HEK293 (cell line): ENCODE measurements around the gene PCBP4.

ENCODE experiments used
- ELK4 ChIP-seq: IDR thresholded peaks from 2 replicates; pipeline ENCODE4 v1.6.1; 2011; ENCODE audit warnings: mild to moderate bottlenecking, low read depth, low read length, borderline replicate concordance
- GLI2 ChIP-seq: fragments of 450-650 bp; formaldehyde crosslinking; IDR thresholded peaks from 2 replicates; pipeline ENCODE4; 2017; ENCODE audit warnings: missing biosample characterization, missing genetic modification characterization, low read depth, borderline replicate concordance
- KLF1 ChIP-seq: fragments of 450-650 bp; formaldehyde crosslinking; IDR thresholded peaks from 2 replicates; pipeline ENCODE4 v1.5.1; 2016; ENCODE audit warnings: missing biosample characterization, missing genetic modification characterization
- KLF9 ChIP-seq: fragments of 450-650 bp; formaldehyde crosslinking; IDR thresholded peaks from 2 replicates; pipeline ENCODE4 v1.5.1; 2016; ENCODE audit warnings: missing biosample characterization, missing genetic modification characterization, low read depth
- PRDM4 ChIP-seq: fragments of 450-650 bp; formaldehyde crosslinking; IDR thresholded peaks from 2 replicates; pipeline ENCODE4 v1.5.1; 2017; ENCODE audit warnings: missing biosample characterization, missing genetic modification characterization
- PRDM6 ChIP-seq: fragments of 450-650 bp; formaldehyde crosslinking; IDR thresholded peaks from 2 replicates; pipeline ENCODE4 v1.5.1; 2017; ENCODE audit warnings: missing biosample characterization, missing genetic modification characterization
- ZBTB21 ChIP-seq: fragments of 450-650 bp; formaldehyde crosslinking; IDR thresholded peaks from 2 replicates; pipeline ENCODE4 v1.5.1; 2017; ENCODE audit warnings: missing biosample characterization, missing genetic modification characterization
- ZBTB6 ChIP-seq: fragments of 450-650 bp; formaldehyde crosslinking; IDR thresholded peaks from 2 replicates; pipeline ENCODE4 v1.5.1; 2017; ENCODE audit warnings: missing biosample characterization, missing genetic modification characterization
- ZFHX2 ChIP-seq: fragments of 450-650 bp; formaldehyde crosslinking; conservative IDR thresholded peaks from 2 replicates; pipeline ENCODE4 v1.5.1; 2016; ENCODE audit warnings: missing biosample characterization, missing genetic modification characterization
- ZNF138 ChIP-seq: fragments of 450-650 bp; formaldehyde crosslinking; IDR thresholded peaks from 2 replicates; pipeline ENCODE4 v1.5.1; 2016; ENCODE audit warnings: missing biosample characterization, missing genetic modification characterization, borderline replicate concordance
- ZNF175 ChIP-seq: fragments of 450-650 bp; formaldehyde crosslinking; IDR thresholded peaks from 2 replicates; pipeline ENCODE4 v1.5.1; 2016; ENCODE audit warnings: missing biosample characterization, missing genetic modification characterization
- ZNF2 ChIP-seq: fragments of 450-650 bp; formaldehyde crosslinking; IDR thresholded peaks from 2 replicates; pipeline ENCODE4 v1.5.1; 2016; ENCODE audit warnings: missing biosample characterization, missing genetic modification characterization
- ZNF239 ChIP-seq: fragments of 450-650 bp; formaldehyde crosslinking; IDR thresholded peaks from 2 replicates; pipeline ENCODE4 v1.5.1; 2016; ENCODE audit warnings: missing biosample characterization, missing genetic modification characterization
- ZNF24 ChIP-seq: fragments of 450-650 bp; formaldehyde crosslinking; IDR thresholded peaks from 2 replicates; pipeline ENCODE4 v1.5.1; 2016; ENCODE audit warnings: missing biosample characterization, missing genetic modification characterization
- ZNF280D ChIP-seq: fragments of 450-650 bp; formaldehyde crosslinking; IDR thresholded peaks from 2 replicates; pipeline ENCODE4 v1.5.1; 2016; ENCODE audit warnings: missing biosample characterization, missing genetic modification characterization
- ZNF362 ChIP-seq: fragments of 450-650 bp; formaldehyde crosslinking; IDR thresholded peaks from 2 replicates; pipeline ENCODE4 v1.5.1; 2016; ENCODE audit warnings: missing biosample characterization, missing genetic modification characterization
- ZNF398 ChIP-seq: fragments of 450-650 bp; formaldehyde crosslinking; IDR thresholded peaks from 2 replicates; pipeline ENCODE4 v1.5.1; 2017; ENCODE audit warnings: missing biosample characterization, missing genetic modification characterization
- ZNF433 ChIP-seq: fragments of 450-650 bp; formaldehyde crosslinking; IDR thresholded peaks from 2 replicates; pipeline ENCODE4 v1.5.1; 2016; ENCODE audit warnings: missing biosample characterization, missing genetic modification characterization, low read depth
- ZNF501 ChIP-seq: fragments of 450-650 bp; formaldehyde crosslinking; IDR thresholded peaks from 2 replicates; pipeline ENCODE4 v1.5.1; 2016; ENCODE audit warnings: missing biosample characterization, missing genetic modification characterization
- ZNF548 ChIP-seq: fragments of 450-650 bp; formaldehyde crosslinking; IDR thresholded peaks from 2 replicates; pipeline ENCODE4 v1.5.1; 2016; ENCODE audit warnings: missing biosample characterization, missing genetic modification characterization
- ZNF600 ChIP-seq: fragments of 450-650 bp; formaldehyde crosslinking; IDR thresholded peaks from 2 replicates; pipeline ENCODE4 v1.5.1; 2016; ENCODE audit warnings: missing biosample characterization, missing genetic modification characterization
- ZNF610 ChIP-seq: fragments of 450-650 bp; formaldehyde crosslinking; IDR thresholded peaks from 2 replicates; pipeline ENCODE4 v1.5.1; 2016; ENCODE audit warnings: missing biosample characterization, missing genetic modification characterization, borderline replicate concordance
- ZNF677 ChIP-seq: fragments of 450-650 bp; IDR thresholded peaks from 2 replicates; pipeline ENCODE4 v1.5.0; 2018; ENCODE audit warnings: missing biosample characterization, mild to moderate bottlenecking, missing genetic modification characterization, moderate library complexity
- ZNF830 ChIP-seq: fragments of 450-650 bp; IDR thresholded peaks from 2 replicates; pipeline ENCODE4 v1.5.0; 2018; ENCODE audit warnings: missing biosample characterization, missing genetic modification characterization, low read depth, mild to moderate bottlenecking, moderate library complexity
- ZSCAN4 ChIP-seq: fragments of 450-650 bp; formaldehyde crosslinking; IDR thresholded peaks from 2 replicates; pipeline ENCODE4 v1.5.1; 2017; ENCODE audit warnings: missing biosample characterization, missing genetic modification characterization

The PCBP4 gene

GRCh38 chr3:51988286-51989146 is 21.3 kb upstream of the PCBP4 start (continued):
- TF ChIP-seq ZSCAN4 (tag by site-specific recombination): no peak
- TF ChIP-seq ZBTB21: no peak
- TF ChIP-seq ZNF398 (tag by site-specific recombination): peak; percentile 78
- peak; percentile 40; the same call in 1 of the 2 replicates for TF ChIP-seq ZFHX2
- TF ChIP-seq PRDM4 (tag by site-specific recombination): no peak
- no peak for TF ChIP-seq PRDM6 (tag by site-specific recombination)
- TF ChIP-seq ZNF239 (tag by site-specific recombination): no peak
- peak; percentile 48; the same call in 1 of the 2 replicates for TF ChIP-seq ZNF600 (tag by site-specific recombination)
- no peak for TF ChIP-seq ELK4
- TF ChIP-seq ZNF610: no peak
- no peak for TF ChIP-seq KLF1 (tag by site-specific recombination)
- no peak for TF ChIP-seq ZNF501 (tag by site-specific recombination)
- no peak for TF ChIP-seq ZBTB6 (tag by site-specific recombination)
- no peak for TF ChIP-seq ZNF175
- TF ChIP-seq GLI2 (tag by site-specific recombination): no peak
- no peak for TF ChIP-seq ZNF24 (tag by site-specific recombination)
- TF ChIP-seq ZNF433 (tag by site-specific recombination): no peak
- TF ChIP-seq ZNF138: no peak
- no peak for TF ChIP-seq ZNF830 (tag by site-specific recombination)
- no peak for TF ChIP-seq ZNF2 (tag by site-specific recombination)
- no peak for TF ChIP-seq ZNF548 (tag by site-specific recombination)
- TF ChIP-seq ZNF280D (tag by site-specific recombination): no peak
- TF ChIP-seq ZNF362 (tag by site-specific recombination): no peak
- no peak for TF ChIP-seq KLF9 (tag by site-specific recombination)
- no peak for TF ChIP-seq ZNF677 (tag by site-specific recombination)
